Nephron (organoid): ENCODE measurements around the gene IL36B.

Experiments used
- H3K27ac Mint-ChIP-seq, 3 experiments: 2 replicates each; pipeline ENCODE4 v1.8.0; 2020; ENCODE audit warnings: mixed read lengths in 3 of 3, mild to moderate bottlenecking in 2 of 3, moderate library complexity in 1 of 3
- H3K27me3 Mint-ChIP-seq: 2 replicates; pipeline ENCODE4 v1.8.0; 2021; ENCODE audit warnings: low read depth, mild to moderate bottlenecking, moderate library complexity, mixed read lengths
- H3K36me3 Mint-ChIP-seq: 2 replicates; pipeline ENCODE4 v1.8.0; 2020; ENCODE audit warnings: low read depth, mixed read lengths
- H3K4me1 Mint-ChIP-seq: 2 replicates; pipeline ENCODE4 v1.8.0; 2020; ENCODE audit warnings: mixed read lengths
- H3K4me3 Mint-ChIP-seq, 3 experiments: 2 replicates each; pipeline ENCODE4 v1.8.0; 2020; ENCODE audit warnings: mild to moderate bottlenecking in 3 of 3, mixed read lengths in 3 of 3, moderate library complexity in 2 of 3
- H3K9me3 Mint-ChIP-seq: 2 replicates; pipeline ENCODE4 v1.8.0; 2020; ENCODE audit warnings: mixed read lengths
- CTCF ChIP-seq, 3 experiments: fragments of 200-600 bp; sonication (generic); IDR thresholded peaks; one replicate each; pipeline ENCODE4 v1.5.0; 2021; ENCODE audit warnings: antibody characterized with exemption in 3 of 3; ENCODE audit not compliant: unreplicated experiment in 3 of 3

IL36B gene

GRCh38 chr2:113010088-113010487 lies 42.6 kb downstream of the IL36B start:
- H3K27ac Mint-ChIP-seq, result no peak overlapping the region
- no peak for TF ChIP-seq CTCF (IDR thresholded peaks at IDR 0.05; ENCODE audit: unreplicated experiment in 3 of 3)
- no peak overlapping the region for H3K4me3 Mint-ChIP-seq
- H3K27me3 Mint-ChIP-seq, result peaks cover 21% of the 10 kb centered on the region
- peaks cover 3% of the 10 kb centered on the region for H3K9me3 Mint-ChIP-seq
- no peaks in the 10 kb centered on the region for H3K36me3 Mint-ChIP-seq
- H3K4me1 Mint-ChIP-seq, result no peaks in the 10 kb centered on the region

- Mint-ChIP-seq H3K27me3 (peaks cover 23% of the 10 kb centered on the region), H3K36me3 (no peaks in the 10 kb centered on the region), H3K9me3 (peaks cover 3% of the 10 kb centered on the region), H3K27ac (no peak overlapping the region), H3K4me1 (no peaks in the 10 kb centered on the region), H3K4me3 (no peak overlapping the region)
- no peak for TF ChIP-seq CTCF (IDR thresholded peaks at IDR 0.05; ENCODE audit: unreplicated experiment in 3 of 3)
Observed at GRCh38 chr2:113009622-113010021, 43.0 kb downstream of the IL36B start.

GRCh38 chr2:113007250-113007649 lies 45.4 kb downstream of the IL36B start:
- H3K36me3 Mint-ChIP-seq, result no peaks in the 10 kb centered on the region
- TF ChIP-seq CTCF (IDR thresholded peaks at IDR 0.05; ENCODE audit: unreplicated experiment in 3 of 3), result no peak

GRCh38 chr2:113005030-113005509 lies 47.6 kb downstream of the IL36B start, which contains the start of gene IL36A:
Gene IL36A (plus strand): TSS chr2:113005459. CDS start chr2:113005872, 413 bp downstream.
- Mint-ChIP-seq H3K4me3 (no peak within 1 kb of the TSS), H3K36me3 (no peaks in the 10 kb centered on the region), H3K9me3 (peaks cover 17% of the 10 kb centered on the region), H3K27ac (no peak within 1 kb of the TSS), H3K27me3 (peaks cover 17% of the 10 kb centered on the region), H3K4me1 (no peaks in the 10 kb centered on the region)
- TF ChIP-seq CTCF (IDR thresholded peaks at IDR 0.05; ENCODE audit: unreplicated experiment in 3 of 3), result no peak

More at GRCh38 chr2:113007250-113007649, 45.4 kb downstream of the IL36B start:
- Mint-ChIP-seq H3K4me3 (no peak overlapping the region), H3K4me1 (no peaks in the 10 kb centered on the region), H3K27me3 (peaks cover 20% of the 10 kb centered on the region), H3K27ac (no peak overlapping the region), H3K9me3 (no peaks in the 10 kb centered on the region)

GRCh38 chr2:113002677-113003076 lies 50.0 kb downstream of the IL36B start:
- H3K4me1 Mint-ChIP-seq, result no peaks in the 10 kb centered on the region
- no peak for TF ChIP-seq CTCF (IDR thresholded peaks at IDR 0.05; ENCODE audit: unreplicated experiment in 3 of 3)
- H3K4me3 Mint-ChIP-seq, result no peak overlapping the region
- peaks cover 17% of the 10 kb centered on the region for H3K27me3 Mint-ChIP-seq
- peaks cover 21% of the 10 kb centered on the region for H3K9me3 Mint-ChIP-seq
- H3K36me3 Mint-ChIP-seq, result no peaks in the 10 kb centered on the region
- no peak overlapping the region for H3K27ac Mint-ChIP-seq

GRCh38 chr2:113000436-113000835 lies 52.2 kb downstream of the IL36B start:
- TF ChIP-seq CTCF (IDR thresholded peaks at IDR 0.05; ENCODE audit: unreplicated experiment in 3 of 3), result no peak
- H3K4me1 Mint-ChIP-seq, result no peaks in the 10 kb centered on the region
- H3K27ac Mint-ChIP-seq, result no peak overlapping the region
- H3K9me3 Mint-ChIP-seq, result peaks cover 21% of the 10 kb centered on the region
- no peak overlapping the region for H3K4me3 Mint-ChIP-seq
- peaks cover 22% of the 10 kb centered on the region for H3K27me3 Mint-ChIP-seq
- no peaks in the 10 kb centered on the region for H3K36me3 Mint-ChIP-seq
